NCI-H2227 (cell line): ENCODE data around the gene COMMD2.
A peak's percentile ranks its signal among the peaks of the same experiment; 100 is the strongest.

ENCODE experiments used
- DNase-seq: peaks from one replicate; lab custom pipeline; 2025; ENCODE audit not compliant: unreplicated experiment; lab: John Stamatoyannopoulos, UW

The COMMD2 gene

DNA sequence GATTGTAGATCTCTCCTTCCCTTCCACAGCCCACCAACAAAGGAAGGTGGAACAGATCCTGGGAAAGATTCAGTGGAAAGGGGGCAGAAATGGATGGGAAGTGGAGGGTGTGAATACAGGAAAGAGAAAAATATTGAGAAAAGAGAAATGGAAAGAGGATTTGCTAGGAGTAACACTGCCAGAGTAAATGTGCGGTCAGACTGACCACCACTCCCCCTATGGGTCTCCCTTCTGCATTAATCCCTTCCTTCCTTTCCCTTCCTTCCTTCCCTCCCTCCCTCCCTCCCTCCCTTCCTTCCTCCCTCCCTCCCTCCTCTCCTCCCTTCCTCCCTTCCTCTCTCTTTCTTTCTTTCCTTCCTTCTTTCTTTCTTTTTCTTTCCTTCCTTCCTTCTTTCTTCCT lies 12.0 kb upstream of the COMMD2 start:
- no peak for DNase-seq

DNA sequence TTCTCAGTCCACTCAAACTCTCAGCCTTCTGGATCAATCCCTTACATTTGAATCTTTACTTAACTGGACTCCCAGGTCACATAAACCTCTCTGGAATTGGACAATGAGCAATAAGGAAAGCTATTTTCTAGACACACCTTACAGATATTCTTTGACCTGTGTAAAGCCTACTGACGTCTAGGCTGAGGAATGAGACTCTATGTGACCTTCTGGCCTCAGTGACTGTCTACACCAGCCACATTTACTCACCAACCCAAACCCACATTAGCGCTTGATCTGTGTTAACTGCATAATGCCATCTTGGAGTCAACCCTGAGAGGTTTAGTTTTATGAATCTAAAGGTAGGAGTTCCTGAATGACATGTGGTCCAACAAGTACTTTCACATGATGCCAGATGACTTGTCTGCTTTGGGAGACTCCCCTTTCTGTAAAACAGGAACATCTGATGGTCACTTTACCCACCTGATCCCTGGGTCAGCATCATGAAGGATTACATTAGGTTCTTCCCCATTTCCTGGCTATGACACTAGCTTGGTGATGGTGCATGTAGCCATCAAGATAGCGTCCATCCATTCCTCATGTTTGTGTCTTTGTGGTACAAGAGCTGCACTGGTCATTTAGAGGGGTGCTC lies 11.4 kb upstream of the COMMD2 start:
- DNase-seq: no peak

DNA sequence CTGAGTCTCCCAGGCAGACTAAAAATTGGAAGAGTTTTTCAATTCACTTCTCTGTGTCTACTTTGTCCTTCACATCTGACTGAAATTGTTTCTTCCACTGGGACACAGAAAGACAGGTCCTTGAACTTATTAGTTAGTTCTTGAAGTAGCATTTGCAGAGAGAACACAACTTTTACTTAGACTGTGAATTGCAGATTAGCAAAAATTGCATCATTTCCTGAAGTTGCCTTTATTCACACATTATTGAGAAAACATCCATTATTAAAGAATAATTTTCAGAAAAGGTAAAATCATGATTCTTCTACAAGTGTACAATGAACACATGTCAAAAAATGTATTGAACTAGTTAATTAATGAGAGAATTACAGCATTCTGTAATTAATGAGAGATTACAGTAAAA lies 1.4 kb upstream of the COMMD2 start:
- DNase-seq: no peak

- no peak for DNase-seq
These were observed 473 bp upstream of the COMMD2 start for GRCh38 chr3:149752788-149753136.

- no peak for DNase-seq
These were observed 738 bp downstream of the COMMD2 start for GRCh38 chr3:149751551-149751950.

- no peak for DNase-seq
These were observed 7.7 kb downstream of the COMMD2 start for GRCh38 chr3:149744606-149745005.

GRCh38 chr3:149744151-149744550 lies 8.1 kb downstream of the COMMD2 start:
- no peak for DNase-seq

DNA sequence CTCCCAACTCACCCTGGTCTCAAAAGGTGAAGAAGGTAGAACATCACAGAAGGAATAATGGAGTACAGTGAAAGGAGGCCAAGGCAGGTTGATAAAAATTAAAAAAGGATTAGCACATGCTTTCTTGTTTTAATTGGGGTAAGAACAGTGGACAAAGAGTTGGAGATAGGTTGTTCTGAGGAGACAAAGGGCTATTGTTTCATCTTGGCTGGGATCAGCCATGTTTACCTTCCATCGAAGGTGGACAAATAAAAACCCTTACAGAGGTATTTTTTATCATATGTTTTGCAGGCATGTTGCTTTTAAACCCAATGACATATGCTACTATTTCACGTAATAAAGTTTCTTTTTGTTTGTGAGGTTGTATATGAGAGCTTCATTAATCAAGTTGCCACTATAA lies 12.9 kb downstream of the COMMD2 start:
- no peak for DNase-seq

DNA sequence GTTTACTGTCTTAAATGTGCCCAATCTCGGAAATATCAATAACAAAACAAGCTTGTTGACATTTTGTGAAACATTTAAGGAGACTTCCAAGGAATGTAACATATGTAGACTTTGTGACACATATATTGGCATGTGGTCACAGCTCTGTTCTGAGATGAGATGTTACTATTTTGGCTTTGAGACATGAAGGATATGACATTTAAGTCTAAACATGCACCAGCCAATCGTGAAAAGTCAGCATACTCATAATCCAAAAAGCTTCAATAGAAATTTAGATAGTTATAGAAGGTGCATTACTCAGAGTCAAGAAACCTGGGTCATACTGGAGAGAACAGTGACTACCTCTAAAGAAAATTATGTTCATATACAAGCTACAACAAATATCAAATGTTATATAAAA lies 13.4 kb downstream of the COMMD2 start:
- DNase-seq: no peak

GRCh38 chr3:149736953-149737205 lies 15.4 kb downstream of the COMMD2 start:
- no peak for DNase-seq

GRCh38 chr3:149736175-149736952 lies 15.9 kb downstream of the COMMD2 start:
- DNase-seq: no peak

GRCh38 chr3:149732234-149732633 lies 20.1 kb downstream of the COMMD2 start:
- DNase-seq: no peak

DNA sequence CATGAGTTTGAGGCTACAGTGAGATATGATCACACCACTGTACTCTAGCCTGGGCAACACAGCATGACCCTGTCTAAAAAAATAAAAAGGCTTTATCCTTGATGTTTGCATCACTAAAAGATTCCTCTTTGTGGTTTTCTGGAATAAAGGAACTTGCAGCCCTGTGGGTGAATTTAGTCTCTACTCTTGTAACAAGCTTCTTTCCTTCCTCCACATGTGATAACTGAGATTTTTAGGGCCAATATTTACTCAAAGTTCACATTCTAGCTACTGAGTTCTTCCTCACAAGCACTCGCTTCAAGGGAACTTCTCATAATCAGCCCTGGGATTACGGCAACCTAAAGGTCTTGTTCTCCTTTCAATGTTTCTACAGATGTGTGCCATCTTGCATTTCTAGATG lies 24.6 kb downstream of the COMMD2 start:
- no peak for DNase-seq

DNA sequence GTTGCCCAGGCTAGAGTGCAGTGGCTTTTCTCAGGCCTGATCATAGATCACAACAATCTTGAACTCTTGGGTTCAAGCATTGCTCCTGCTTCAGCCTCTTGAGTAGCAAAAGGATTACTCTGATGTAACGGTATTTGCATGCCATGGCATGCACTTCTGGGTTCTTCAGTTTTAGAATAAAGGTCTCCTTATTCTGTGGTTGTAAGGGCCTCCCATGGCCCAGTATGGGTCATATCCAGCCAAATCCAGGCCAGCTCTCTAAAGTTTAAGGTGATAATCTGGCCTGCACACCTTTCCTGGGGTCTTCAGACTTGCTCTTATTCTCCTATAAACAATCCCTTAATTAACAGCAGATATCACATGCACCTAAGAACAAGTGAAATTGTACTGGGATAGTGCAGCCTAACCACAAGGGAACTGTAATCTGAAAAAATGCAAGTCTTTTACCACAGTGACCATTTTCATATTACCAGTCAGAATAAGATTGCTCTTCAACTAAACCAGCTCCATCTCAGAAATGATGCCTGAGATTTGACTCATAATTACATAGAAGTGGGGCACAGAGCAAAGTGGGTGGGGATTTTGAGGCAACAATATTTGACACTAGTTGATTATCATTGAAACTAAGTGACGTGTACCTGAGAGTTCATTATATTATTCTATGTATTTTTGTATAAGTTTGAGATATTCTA lies 25.4 kb downstream of the COMMD2 start:
- DNase-seq: no peak

DNA sequence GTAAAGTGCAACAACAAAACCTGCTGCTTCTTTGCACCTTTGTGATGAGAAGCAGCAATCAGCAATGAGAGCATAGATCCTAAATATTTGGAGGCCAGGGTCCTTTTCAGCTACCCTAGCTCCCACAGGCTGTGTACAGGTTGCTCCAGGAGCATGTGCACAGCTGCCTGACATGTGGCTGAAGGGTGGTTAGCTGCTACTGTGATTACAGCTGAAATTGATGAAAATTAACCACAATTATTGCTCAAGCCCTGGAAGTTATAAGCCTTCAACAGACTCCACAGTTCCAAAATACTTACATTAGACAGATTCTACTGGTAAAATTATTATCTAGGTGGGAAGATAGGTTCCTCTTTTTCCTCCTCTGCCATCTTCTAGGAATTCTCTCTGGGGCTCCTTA lies 28.5 kb downstream of the COMMD2 start:
- DNase-seq: no peak

DNA sequence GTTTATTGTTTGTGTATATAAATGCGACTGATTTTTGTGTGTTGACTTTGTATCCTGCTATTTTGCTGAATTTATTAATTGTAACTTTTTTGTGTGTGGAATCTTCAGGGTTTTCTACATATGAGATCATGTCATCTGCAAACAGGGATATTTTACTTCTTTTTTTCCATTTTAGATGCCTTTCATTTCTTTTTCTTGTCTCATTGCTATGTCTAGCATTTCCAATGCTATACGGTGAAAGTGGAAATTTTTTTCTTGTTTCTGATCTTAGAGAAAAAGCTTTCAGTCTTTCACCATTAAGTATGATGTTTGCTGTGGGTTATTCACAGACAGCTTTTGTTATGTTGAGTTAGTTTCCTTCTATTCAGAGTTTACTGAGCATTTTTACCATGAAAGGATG lies 31.4 kb downstream of the COMMD2 start:
- no peak for DNase-seq

- DNase-seq: peak; percentile 54
These were observed 34.8 kb downstream of the COMMD2 start for GRCh38 chr3:149717391-149718056.

DNA sequence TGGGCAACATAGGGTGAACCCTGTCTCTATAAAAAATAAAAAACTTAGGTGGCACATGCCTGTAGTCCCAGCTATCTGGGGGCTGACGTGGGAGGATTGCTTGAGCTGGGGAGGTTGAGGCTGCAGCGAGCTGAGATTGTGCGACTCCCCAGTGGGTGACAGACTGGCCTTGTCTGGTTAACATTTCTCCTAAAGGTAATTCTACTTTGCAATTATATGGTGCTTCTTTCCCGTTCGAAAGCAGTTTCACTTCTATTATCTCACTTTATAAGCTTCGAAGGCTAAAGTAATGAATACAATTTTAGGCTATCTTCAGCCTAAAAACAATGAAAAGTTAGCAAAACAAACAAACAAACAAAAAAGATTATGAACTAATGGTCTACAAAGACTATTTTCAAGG lies 35.3 kb downstream of the COMMD2 start:
- no peak for DNase-seq

DNA sequence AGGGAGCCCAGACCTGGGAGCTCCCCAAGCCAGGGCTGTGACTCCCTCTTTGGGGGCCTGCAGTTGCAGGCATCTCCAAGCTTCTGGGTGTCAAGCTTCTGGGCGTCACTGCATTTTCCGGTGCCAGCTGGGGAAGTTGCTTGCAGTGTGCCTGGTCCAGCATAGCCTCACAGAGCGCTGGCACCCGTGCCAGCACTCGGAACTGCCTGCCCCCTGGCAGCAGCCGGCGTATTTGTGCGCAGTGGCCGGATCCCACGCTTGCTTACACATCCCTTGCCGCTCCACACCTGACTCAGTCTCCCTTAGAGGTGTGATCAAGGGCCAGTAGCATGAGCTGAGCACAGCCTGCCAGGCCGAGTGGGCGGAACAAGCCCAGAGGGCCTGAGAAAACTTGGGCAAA lies 37.0 kb downstream of the COMMD2 start:
- DNase-seq: no peak

DNA sequence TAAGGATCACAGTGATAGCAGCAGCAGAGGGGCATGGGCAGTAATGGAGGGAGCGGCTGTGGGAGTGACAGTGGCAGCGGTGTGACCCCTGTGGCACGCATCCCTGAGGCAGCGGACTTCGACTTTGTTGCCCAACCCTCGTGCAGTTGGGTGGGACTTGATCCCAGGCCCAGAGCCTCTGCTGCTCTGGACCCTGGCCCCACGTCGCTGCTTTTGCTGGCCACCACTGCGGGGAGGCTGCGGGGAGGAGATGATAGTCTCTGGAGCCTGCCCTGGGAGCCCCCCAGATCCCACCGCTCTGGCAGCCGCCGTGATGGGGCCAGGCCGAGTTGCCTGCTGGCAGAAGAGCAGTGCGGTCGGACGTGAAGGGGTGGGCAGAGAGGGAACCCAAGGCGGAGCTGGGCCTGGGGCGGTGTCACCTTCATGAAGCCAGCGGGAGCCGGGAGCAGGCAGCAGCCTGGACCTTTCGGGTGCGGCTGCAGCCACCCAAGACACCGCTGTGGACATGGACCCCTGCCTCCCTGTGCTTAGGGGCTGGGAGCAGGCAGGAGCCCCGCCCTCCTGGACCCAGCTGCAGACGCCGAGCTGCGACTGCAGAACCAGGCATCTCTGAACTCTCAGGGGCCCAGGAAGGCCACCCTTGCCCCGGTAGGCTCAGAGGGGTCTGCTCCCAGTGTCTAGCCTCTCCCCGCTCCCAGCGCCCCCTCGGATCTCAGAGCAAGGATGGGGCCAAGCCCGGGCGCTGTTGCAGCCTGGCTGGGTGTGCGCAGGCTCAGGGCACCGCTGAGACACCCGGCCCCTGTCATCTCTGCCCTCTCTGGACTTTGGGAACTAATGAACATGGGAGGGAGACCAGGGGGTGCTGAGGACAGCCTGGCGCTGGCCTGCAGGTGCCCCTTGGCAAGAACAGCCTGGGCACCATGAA lies 38.3 kb downstream of the COMMD2 start:
- no peak for DNase-seq

- no peak for DNase-seq
These were observed 45.4 kb downstream of the COMMD2 start for GRCh38 chr3:149706905-149707304.
